Stimulated activated naive CD8-positive, alpha-beta T cell treated with anti-CD3 and anti-CD28 coated beads, Interleukin-15, amount 100 ng/mL, for 72 hours (primary cell): ENCODE results near the gene DNAJC24.

Experiments used
- ATAC-seq: fragments of 150-1000 bp; cut with Tn5 transposase; 2 replicates; pipeline ENCODE4 v1.10.0; 2021; ENCODE audit warnings: mild to moderate bottlenecking, moderate library complexity
- DNase-seq, 2 donors: peaks; one replicate each; pipeline ENCODE4 v3.0.0; 2021 to 2022
- H3K27ac Mint-ChIP-seq, 2 donors: one replicate each; pipeline ENCODE4 v1.8.0; 2022; ENCODE audit warnings: mild to moderate bottlenecking in 2 of 2, mixed read lengths in 2 of 2, moderate library complexity in 2 of 2
- H3K27me3 Mint-ChIP-seq: one replicate; pipeline ENCODE4 v1.8.0; 2022; ENCODE audit warnings: mixed read lengths
- H3K4me1 Mint-ChIP-seq: one replicate; pipeline ENCODE4 v1.8.0; 2022; ENCODE audit warnings: mild to moderate bottlenecking, mixed read lengths
- H3K4me3 Mint-ChIP-seq, 2 donors: one replicate each; pipeline ENCODE4 v1.8.0; 2022; ENCODE audit warnings: mild to moderate bottlenecking in 2 of 2, mixed read lengths in 2 of 2, moderate library complexity in 1 of 2
- H3K9me3 Mint-ChIP-seq, 2 donors: one replicate each; pipeline ENCODE4 v1.8.0; 2022; ENCODE audit warnings: mixed read lengths in 2 of 2

Gene DNAJC24

DNA sequence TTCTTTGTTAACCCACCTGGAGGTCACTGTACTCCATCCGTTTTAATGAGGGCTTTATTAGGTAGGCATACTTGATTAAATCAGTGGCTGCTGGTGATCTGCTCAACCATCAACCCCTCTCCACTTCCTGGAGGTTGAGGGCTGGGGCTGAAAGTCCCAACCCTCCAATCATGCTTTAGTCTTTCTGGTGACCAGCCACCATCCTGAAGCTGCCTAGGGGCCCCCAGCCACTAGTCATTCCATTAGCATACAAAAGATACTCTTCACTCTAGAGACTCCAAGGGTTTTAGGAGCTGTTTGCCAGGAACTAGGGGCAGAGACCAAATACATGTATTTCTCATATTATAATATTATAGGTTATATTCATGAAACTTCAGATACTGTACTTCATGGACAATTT lies 13.5 kb downstream of the DNAJC24 start:
- Mint-ChIP-seq H3K9me3 (no peaks in the 10 kb centered on the region), H3K27ac (no peak overlapping the region), H3K27me3 (no peaks in the 10 kb centered on the region), H3K4me1 (peaks cover 5% of the 10 kb centered on the region), H3K4me3 (no peak overlapping the region)
- ATAC-seq = no peak
- no peak for DNase-seq

- DNase-seq (no peak), ATAC-seq (no peak)
- H3K9me3 Mint-ChIP-seq = peaks cover 0 to 7% of the 10 kb centered on the region in 2 donors
- H3K4me3 Mint-ChIP-seq = no peak overlapping the region
- peak overlapping the region in 1 of 2 donors; percentile 68 for H3K27ac Mint-ChIP-seq
- no peaks in the 10 kb centered on the region for H3K27me3 Mint-ChIP-seq
- H3K4me1 Mint-ChIP-seq = peaks cover 5% of the 10 kb centered on the region
Observed at GRCh38 chr11:31387379-31387778, 17.7 kb downstream of the DNAJC24 start.

- DNase-seq = no peak
- Mint-ChIP-seq H3K27me3 (no peaks in the 10 kb centered on the region), H3K9me3 (no peaks in the 10 kb centered on the region), H3K4me3 (no peak overlapping the region), H3K4me1 (no peaks in the 10 kb centered on the region), H3K27ac (no peak overlapping the region)
- ATAC-seq = no peak
Observed at GRCh38 chr11:31397239-31397834, 27.7 kb downstream of the DNAJC24 start.

- H3K4me1 Mint-ChIP-seq = peaks cover 4% of the 10 kb centered on the region
- H3K27me3 Mint-ChIP-seq = no peaks in the 10 kb centered on the region
- H3K9me3 Mint-ChIP-seq = no peaks in the 10 kb centered on the region
- no peak for ATAC-seq
- no peak for DNase-seq
- no peak overlapping the region for H3K4me3 Mint-ChIP-seq
- no peak overlapping the region for H3K27ac Mint-ChIP-seq
Observed at GRCh38 chr11:31404614-31405013, 35.0 kb downstream of the DNAJC24 start.

DNA sequence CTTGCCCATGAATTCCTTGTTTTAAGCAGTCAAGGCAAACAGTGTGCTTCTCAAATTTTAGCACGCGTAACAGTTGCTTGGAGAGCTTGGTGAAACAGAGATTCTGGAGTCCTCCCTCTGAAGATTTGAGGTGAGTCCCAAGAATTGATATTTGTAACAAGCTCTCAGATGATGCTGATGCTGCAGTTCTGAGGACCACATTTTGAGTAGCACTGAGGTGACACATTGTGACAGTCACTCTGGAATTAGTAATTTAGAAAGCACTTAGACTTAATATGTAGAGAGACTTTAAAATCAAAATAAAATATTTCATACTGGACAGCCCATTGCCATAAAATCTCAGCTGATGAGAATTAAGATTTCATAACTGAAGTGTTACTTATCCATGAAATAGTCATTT lies 38.5 kb downstream of the DNAJC24 start:
- Mint-ChIP-seq H3K4me1 (peaks cover 4% of the 10 kb centered on the region), H3K27ac (no peak overlapping the region), H3K27me3 (no peaks in the 10 kb centered on the region), H3K4me3 (no peak overlapping the region), H3K9me3 (peaks cover 0 to 4% of the 10 kb centered on the region in 2 donors)
- no peak for DNase-seq
- peak; percentile 85 for ATAC-seq

DNA sequence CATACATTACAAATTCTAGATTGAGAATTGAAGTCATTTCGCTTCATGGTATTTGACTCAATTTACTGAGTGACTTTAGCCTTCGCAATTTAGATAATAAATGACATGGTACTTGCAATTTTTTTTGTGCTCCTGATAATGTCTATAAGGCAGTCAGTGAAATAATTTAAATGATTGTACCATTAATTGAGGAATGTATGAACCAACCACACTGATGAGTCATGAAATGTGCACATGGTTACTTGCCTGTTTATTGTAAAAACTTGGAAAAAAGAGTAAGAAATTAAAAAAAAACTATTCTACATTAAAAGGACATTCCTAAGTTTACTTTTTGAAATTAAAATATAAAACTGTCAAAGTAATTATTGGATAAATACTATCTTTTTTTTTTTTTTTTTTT lies 43.3 kb downstream of the DNAJC24 start:
- Mint-ChIP-seq H3K9me3 (peaks cover 0 to 4% of the 10 kb centered on the region in 2 donors), H3K27me3 (no peaks in the 10 kb centered on the region), H3K4me3 (no peak overlapping the region), H3K27ac (no peak overlapping the region), H3K4me1 (peaks cover 3% of the 10 kb centered on the region)
- no peak for DNase-seq
- ATAC-seq = no peak

DNA sequence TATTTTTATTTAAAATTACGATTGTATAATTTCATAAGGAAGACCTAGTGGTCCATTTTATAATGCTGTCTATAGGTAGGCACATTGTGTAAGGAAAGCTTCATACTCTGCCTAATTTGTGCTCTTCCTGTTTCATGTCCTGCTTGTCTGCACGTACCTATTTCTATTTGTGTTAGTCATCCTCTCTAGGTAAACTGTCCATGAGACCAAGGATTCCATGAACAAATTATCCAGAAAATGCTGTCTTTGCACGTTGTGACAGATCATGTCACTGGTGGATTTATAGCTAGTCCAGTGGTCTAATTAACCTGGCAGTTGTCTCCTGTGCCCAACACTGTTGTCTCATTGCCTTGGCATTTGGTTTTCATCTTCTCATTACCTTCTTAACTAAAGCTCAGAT lies 44.7 kb downstream of the DNAJC24 start:
- H3K4me1 Mint-ChIP-seq = no peaks in the 10 kb centered on the region
- DNase-seq = no peak

DNA sequence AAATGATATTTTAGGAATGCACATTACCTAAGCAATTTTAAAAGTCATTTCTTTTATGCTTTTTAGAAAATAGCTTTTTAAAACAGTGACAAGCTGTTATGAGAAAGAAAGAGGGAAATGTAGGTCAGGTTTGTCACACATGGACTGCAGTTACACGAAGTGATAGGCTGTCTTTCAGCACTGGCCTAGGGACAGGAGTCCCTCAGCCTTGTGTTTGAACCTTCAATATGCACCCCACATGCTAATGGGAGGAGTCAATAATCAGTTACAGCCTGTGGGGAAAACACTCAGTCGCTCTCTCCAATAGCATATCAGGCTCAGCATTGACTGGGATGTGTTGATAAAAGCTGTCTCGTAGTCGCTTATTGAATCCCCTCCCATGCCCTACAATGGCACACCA lies 45.8 kb downstream of the DNAJC24 start:
- Mint-ChIP-seq H3K4me3 (no peak overlapping the region), H3K27ac (no peak overlapping the region)

More for the DNA sequence above, 44.7 kb downstream of the DNAJC24 start:
- no peak for ATAC-seq
- H3K27ac Mint-ChIP-seq = no peak overlapping the region
- H3K27me3 Mint-ChIP-seq = no peaks in the 10 kb centered on the region
- H3K4me3 Mint-ChIP-seq = no peak overlapping the region
- peaks cover 0 to 4% of the 10 kb centered on the region in 2 donors for H3K9me3 Mint-ChIP-seq

DNA sequence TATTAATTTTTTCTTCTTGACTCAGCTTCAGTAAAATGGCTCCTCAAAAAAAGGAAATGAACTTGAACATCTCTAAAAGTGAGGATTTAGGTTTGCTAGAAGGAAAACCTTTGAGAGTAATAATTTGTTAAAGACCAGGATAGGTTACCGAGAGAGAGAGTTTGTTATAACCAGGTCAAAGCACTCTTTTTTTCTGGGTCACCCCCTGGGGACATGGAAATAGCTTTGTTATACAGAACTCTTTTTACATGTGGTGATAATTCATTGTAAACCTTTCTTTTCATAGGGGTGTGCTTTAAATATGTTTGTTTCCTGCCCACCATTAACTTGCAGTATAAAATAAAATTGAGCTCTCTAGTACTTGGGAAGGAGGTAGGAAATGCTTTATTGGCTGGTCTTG lies 47.7 kb downstream of the DNAJC24 start:
- no peak overlapping the region for H3K27ac Mint-ChIP-seq
- DNase-seq (no peak), ATAC-seq (no peak)
- H3K4me3 Mint-ChIP-seq = no peak overlapping the region
- no peaks in the 10 kb centered on the region for H3K4me1 Mint-ChIP-seq
- H3K27me3 Mint-ChIP-seq = no peaks in the 10 kb centered on the region
- H3K9me3 Mint-ChIP-seq = no peaks in the 10 kb centered on the region

More for the DNA sequence above, 45.8 kb downstream of the DNAJC24 start:
- ATAC-seq = no peak
- no peaks in the 10 kb centered on the region for H3K27me3 Mint-ChIP-seq
- no peak for DNase-seq
- peaks cover 0 to 4% of the 10 kb centered on the region in 2 donors for H3K9me3 Mint-ChIP-seq
- no peaks in the 10 kb centered on the region for H3K4me1 Mint-ChIP-seq

GRCh38 chr11:31417816-31418215 lies 48.2 kb downstream of the DNAJC24 start:
- no peak overlapping the region for H3K27ac Mint-ChIP-seq
- no peak overlapping the region for H3K4me3 Mint-ChIP-seq
- DNase-seq (no peak), ATAC-seq (no peak)
- H3K4me1 Mint-ChIP-seq = no peaks in the 10 kb centered on the region
- no peaks in the 10 kb centered on the region for H3K9me3 Mint-ChIP-seq
- no peaks in the 10 kb centered on the region for H3K27me3 Mint-ChIP-seq

DNA sequence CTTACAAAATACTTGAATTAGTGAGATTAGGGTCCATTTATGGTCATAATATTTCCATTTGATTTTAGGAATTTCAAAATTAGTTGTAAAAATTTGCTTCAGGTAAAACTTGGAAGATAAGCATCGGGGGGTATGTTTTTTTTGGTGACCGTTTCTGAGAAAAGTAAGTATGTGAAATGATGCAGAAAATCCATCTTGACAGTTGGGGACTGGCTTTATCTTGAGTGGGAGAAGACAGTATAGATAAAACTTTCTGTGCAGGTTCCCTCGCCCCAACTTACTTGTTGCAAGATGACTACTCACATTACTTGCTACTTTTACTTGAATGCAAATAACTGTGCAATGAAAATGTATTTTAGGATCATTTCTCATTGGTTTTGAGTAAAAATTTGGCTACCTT lies 49.5 kb downstream of the DNAJC24 start:
- Mint-ChIP-seq H3K9me3 (no peaks in the 10 kb centered on the region), H3K27me3 (no peaks in the 10 kb centered on the region), H3K4me3 (no peak overlapping the region), H3K27ac (no peak overlapping the region), H3K4me1 (no peaks in the 10 kb centered on the region)
- no peak for DNase-seq
- ATAC-seq = no peak

GRCh38 chr11:31419669-31420068 lies 50.0 kb downstream of the DNAJC24 start:
- Mint-ChIP-seq H3K4me1 (no peaks in the 10 kb centered on the region), H3K27me3 (no peaks in the 10 kb centered on the region), H3K4me3 (no peak overlapping the region), H3K27ac (no peak overlapping the region), H3K9me3 (no peaks in the 10 kb centered on the region)
- DNase-seq (no peak), ATAC-seq (no peak)

- ATAC-seq (no peak), DNase-seq (no peak)
- Mint-ChIP-seq H3K4me3 (no peak overlapping the region), H3K27me3 (no peaks in the 10 kb centered on the region), H3K4me1 (no peaks in the 10 kb centered on the region), H3K27ac (no peak overlapping the region), H3K9me3 (no peaks in the 10 kb centered on the region)
Observed at GRCh38 chr11:31421820-31422219, 52.2 kb downstream of the DNAJC24 start.

DNA sequence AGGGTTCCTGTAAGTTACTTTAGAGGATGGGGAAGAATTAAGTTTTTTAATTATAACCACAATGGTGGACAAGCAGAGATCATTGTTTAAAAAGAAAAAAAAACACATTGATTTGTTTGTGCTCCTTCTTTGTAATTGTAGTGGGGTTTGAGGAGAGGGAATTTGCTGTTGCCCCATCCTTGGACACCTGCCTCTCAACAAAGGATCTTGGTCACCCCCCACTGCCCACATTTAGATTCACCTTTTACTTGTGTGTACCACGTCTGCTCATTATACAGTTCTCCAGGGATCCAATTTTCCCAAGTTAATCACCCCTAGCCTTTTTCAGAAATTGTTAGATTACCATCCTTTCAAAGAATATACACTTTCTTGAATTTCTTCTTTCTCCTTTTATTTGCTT lies 53.0 kb downstream of the DNAJC24 start:
- Mint-ChIP-seq H3K4me3 (no peak overlapping the region), H3K27me3 (no peaks in the 10 kb centered on the region), H3K9me3 (no peaks in the 10 kb centered on the region), H3K27ac (no peak overlapping the region), H3K4me1 (no peaks in the 10 kb centered on the region)
- no peak for ATAC-seq
- no peak for DNase-seq

DNA sequence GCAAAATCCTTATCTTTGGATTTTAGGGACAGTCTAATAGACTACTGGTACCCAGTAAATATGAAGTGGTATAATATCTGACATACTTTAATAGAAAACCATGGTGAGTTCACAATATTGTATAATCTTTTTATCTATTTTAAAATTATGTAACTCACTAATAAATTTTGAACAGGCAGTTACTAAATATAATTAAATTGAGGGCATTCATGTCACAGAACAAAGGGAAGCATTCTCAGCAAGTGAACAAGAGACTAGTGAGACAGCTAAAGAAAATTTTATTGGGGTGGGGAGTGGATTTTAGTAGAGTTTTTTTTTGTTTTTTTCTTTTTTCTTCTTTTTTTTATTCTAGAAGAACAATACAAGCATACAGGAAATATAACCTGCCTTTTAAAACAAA lies 55.0 kb downstream of the DNAJC24 start:
- Mint-ChIP-seq H3K4me1 (no peaks in the 10 kb centered on the region), H3K4me3 (no peak overlapping the region), H3K27me3 (no peaks in the 10 kb centered on the region), H3K27ac (no peak overlapping the region), H3K9me3 (no peaks in the 10 kb centered on the region)
- no peak for DNase-seq
- no peak for ATAC-seq

DNA sequence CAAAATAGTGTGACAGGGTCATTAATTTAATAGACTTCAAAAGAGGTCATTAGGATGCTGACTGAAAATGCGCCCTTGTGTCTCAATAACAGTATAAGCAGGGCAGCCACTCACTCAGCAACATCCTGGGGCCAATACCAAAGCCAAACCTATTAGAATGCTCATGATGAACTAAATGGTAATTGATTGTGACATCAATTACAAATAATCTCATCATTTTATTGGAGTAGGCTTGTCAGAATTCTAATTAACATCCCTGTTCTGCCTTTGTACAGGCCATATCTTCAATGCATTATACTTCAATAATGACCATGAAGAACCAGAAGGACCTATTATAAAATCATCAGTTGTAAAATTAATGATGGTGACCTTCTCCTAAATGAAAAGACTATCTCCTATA lies 64.2 kb downstream of the DNAJC24 start:
- Mint-ChIP-seq H3K27me3 (no peaks in the 10 kb centered on the region), H3K9me3 (peaks cover 0 to 2% of the 10 kb centered on the region in 2 donors), H3K4me3 (no peak overlapping the region), H3K4me1 (peaks cover 6% of the 10 kb centered on the region), H3K27ac (no peak overlapping the region)
- DNase-seq = no peak
- no peak for ATAC-seq

GRCh38 chr11:31437742-31438435 lies 68.2 kb downstream of the DNAJC24 start:
- Mint-ChIP-seq H3K9me3 (peaks cover 0 to 5% of the 10 kb centered on the region in 2 donors), H3K27ac (peak overlapping the region; percentile 7 to 24), H3K4me1 (peaks cover 6% of the 10 kb centered on the region), H3K4me3 (no peak overlapping the region), H3K27me3 (no peaks in the 10 kb centered on the region)
- peak; percentile 31 for ATAC-seq
- DNase-seq = no peak
